Fibroblast of the aortic adventitia (primary cell): ENCODE data around the gene LAMA1. TPM values are rescaled to one million over a fixed set of nuclear protein-coding genes. Genes with fewer than 3 reads are reported as not detected.

ENCODE experiments used
- DNase-seq: peaks from one replicate; pipeline ENCODE4 v3.0.0-alpha.2; 2010; ENCODE audit warnings: low read depth
- H3K4me3 ChIP-seq: 2 replicates; pipeline ENCODE4 v1.5.1; 2011; ENCODE audit warnings: low read depth, mild to moderate bottlenecking, control low read depth, low read length, moderate library complexity
- total RNA-seq: library from RNA; depleted of rRNA; stranded (reverse); fragments of >200 nt; gene quantifications from 2 replicates; pipeline ENCODE4 v1.2.3, GENCODE V29; 2012; ENCODE audit warnings: low replicate concordance
- TF ChIP-seq, protein P1 (sequence below): IDR thresholded peaks from 2 replicates; pipeline ENCODE4 v1.5.1; 2011; ENCODE audit warnings: mild to moderate bottlenecking, low read length, control low read depth, inconsistent platforms; ENCODE audit not compliant: insufficient read depth

Gene LAMA1
- total RNA-seq, 1 donor, result 3.5 TPM

GRCh38 chr18:7062811-7063210 is 54.8 kb downstream of the LAMA1 start:
- no peak overlapping the region for H3K4me3 ChIP-seq
- TF ChIP-seq, protein P1, sequence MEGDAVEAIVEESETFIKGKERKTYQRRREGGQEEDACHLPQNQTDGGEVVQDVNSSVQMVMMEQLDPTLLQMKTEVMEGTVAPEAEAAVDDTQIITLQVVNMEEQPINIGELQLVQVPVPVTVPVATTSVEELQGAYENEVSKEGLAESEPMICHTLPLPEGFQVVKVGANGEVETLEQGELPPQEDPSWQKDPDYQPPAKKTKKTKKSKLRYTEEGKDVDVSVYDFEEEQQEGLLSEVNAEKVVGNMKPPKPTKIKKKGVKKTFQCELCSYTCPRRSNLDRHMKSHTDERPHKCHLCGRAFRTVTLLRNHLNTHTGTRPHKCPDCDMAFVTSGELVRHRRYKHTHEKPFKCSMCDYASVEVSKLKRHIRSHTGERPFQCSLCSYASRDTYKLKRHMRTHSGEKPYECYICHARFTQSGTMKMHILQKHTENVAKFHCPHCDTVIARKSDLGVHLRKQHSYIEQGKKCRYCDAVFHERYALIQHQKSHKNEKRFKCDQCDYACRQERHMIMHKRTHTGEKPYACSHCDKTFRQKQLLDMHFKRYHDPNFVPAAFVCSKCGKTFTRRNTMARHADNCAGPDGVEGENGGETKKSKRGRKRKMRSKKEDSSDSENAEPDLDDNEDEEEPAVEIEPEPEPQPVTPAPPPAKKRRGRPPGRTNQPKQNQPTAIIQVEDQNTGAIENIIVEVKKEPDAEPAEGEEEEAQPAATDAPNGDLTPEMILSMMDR, result no peak
- no peak for DNase-seq

- TF ChIP-seq, protein P1, result no peak
- no peak for DNase-seq
- no peak overlapping the region for H3K4me3 ChIP-seq
These were observed 55.4 kb downstream of the LAMA1 start for GRCh38 chr18:7062236-7062635.

- no peak overlapping the region for H3K4me3 ChIP-seq
- no peak for DNase-seq
- TF ChIP-seq, protein P1, result no peak
These were observed 58.3 kb downstream of the LAMA1 start for GRCh38 chr18:7059276-7059675.

DNA sequence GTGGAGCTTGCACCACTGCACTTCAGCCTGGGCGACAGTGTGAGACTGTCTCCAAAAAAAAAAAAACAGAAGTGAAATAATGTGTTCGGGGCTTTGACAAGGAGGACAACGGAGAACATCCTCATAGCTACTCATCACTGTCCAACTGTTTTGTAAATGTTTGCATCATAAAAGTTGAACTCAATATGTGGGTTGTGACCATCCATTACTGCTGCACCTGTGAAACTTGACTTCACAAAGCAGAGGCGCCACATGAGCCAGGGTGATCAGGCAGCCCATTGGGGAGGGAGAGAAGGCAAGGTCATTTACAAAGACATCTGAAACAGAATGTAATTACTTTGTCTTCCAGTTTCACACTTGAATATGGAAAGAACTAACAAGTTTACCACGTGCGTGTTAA is 61.6 kb downstream of the LAMA1 start:
- H3K4me3 ChIP-seq, result no peak overlapping the region
- TF ChIP-seq, protein P1, result no peak
- no peak for DNase-seq

DNA sequence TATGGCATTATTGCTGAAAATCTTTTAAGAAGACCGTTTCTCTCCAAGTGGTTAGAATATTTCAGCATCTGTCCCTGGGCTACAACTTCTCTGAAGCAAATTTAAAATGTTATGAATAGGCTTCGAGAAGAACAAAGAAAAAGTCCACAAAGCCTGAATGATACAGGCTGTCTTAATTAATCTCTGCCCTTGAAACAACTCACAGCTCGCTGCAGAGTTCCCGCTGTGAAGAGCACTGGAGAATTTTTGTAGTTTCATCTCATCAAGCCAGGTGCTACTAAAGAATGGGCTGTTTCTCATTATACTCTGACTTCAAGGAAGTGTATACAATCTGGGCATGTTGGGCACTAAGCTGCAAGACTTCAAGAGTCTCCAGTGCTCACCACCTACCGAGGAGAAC is 67.6 kb downstream of the LAMA1 start:
- TF ChIP-seq, protein P1, result no peak
- H3K4me3 ChIP-seq, result no peak overlapping the region
- no peak for DNase-seq

DNA sequence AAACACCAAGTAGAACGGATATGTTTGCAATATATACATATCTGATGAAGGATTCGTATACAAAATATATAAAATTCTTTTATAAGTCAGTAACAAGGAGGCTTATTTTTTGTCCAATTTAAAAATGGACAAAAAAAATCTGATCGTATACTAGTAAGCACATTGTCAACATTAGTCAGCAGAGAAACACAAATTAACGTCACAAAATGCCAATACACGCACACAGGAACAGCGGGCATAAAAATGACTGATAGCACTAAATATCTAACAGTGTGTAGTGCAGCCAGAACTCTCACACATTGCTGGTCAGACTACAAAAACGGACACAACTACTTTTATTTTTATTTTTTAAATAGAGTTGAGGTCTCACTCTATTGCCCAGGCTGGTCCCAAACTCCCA is 69.5 kb downstream of the LAMA1 start:
- no peak overlapping the region for H3K4me3 ChIP-seq
- TF ChIP-seq, protein P1, result no peak
- no peak for DNase-seq

DNA sequence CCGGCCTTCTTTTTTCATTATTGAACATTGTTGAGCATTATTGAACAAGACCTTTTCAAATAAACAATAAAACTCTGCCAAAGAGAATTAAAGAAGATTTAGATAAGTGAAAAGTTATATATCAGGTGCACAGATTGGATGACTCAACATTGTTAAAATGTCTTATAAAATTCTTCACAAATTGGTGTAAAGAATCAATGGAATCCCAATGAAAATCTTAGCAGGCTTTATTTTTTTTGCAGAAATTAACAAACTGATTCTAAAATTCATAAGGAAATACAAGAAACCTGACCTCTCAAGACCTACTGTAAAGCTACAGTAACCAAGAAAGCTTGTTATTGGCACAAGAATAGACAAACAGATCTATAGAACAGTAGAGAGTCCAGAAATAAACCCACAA is 70.3 kb downstream of the LAMA1 start:
- no peak for DNase-seq
- no peak overlapping the region for H3K4me3 ChIP-seq
- TF ChIP-seq, protein P1, result no peak
